ENCODE results near the gene ZNF775.
"Not testable (repeated sequence)": the region's sequence is repeated elsewhere in the genome, so short reads cannot be mapped to it uniquely, and the experiment has no call there.

ZNF775 gene

DNA sequence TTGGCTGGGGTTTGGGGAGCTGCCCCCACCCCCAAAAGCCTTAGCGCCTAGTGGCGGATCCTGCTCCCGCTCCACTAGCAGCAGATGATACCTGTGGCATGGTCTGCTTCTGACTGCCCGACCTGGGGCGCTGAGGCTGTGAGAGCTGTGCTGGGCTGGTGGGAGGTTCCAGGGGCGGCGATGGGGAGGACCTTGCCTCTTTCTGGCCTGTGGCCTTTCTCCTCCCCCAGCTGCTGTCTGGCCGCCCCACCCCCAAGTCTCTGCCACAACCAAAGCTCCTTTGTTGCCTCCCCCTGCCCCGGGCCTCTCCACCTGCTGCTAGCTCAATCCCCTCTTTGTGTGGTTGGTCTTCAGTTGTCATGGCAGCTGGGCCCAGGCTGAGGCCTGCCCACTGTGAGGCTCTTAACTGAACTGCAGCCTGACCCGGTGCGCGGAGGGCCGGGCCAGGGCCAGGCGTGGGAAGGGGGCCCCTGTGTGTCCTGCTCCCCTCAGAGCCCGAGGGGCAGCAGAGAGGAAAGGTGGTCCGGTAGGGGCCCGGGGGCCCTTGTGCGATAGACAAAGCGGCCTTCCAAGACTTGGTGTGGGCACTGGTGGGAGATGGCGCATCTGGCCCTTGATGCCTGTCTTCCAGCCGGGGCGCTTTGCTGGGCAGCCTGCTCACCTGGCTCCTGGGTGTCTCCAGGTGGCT, 4.7 kb downstream of the ZNF775 start:
- DNase-seq = no peak

DNA sequence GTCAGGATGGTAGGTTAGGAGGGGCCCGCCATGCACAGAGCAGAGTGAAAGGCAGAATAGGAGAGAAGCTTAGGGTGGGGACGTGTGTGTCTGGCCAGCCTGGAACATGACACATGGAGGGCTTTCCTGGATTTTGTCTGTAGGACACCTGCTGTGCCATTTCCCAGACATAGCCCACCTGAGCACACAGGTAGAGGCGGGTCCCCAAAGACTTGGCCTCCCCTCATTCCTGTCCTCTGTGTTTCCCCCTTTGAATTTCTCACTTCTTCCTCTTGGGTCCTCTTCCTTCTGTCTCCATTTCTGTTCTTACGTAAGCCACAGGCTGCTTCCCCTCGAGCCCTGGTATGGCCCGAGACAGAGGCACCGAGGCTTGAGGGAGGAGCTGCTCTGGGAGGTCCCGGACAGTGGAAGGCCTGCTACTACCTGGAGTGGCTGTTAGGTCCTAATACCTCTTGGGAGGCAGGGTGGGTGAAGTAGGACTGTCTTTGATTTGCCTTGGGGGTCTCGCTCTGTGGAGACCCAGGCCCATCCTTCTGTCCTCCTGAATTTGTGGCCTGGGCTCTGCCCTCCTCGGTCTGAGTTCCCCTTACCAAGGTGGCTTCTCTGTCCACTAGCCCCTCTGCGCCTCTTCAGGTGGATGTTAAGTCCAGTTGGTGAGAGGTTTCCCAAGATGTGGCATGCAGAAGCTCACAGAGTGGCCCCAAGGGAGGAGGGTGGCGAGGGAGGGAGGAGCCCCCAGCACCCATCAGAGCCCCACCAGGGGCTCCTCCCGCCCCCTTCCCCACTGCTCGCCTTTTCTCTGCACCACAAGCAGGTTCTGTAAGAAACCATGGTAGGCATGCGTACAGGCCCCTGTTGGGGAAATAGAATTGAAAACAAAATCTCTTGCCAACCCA, 5.5 kb downstream of the ZNF775 start:
- DNase-seq = no peak

DNA sequence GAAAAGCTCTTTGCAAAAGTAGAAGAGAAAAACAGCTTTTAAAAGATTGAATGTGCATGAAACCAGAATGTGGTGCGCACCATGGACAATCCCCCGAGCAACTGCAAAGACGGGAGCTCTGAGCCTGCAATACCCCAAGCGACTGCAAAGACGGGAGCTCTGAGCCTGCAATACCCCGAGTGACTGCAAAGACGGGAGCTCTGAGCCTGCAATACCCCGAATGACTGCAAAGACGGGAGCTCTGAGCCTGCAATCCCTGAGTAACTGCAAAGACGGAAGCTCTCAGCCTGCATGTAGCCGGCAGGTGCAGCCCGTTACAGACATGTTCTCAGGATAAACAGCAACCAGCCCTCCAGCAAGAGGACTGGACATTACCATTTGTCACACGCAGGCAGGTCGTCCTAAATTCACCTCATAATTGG, 6.2 kb downstream of the ZNF775 start:
- no peak for DNase-seq

DNA sequence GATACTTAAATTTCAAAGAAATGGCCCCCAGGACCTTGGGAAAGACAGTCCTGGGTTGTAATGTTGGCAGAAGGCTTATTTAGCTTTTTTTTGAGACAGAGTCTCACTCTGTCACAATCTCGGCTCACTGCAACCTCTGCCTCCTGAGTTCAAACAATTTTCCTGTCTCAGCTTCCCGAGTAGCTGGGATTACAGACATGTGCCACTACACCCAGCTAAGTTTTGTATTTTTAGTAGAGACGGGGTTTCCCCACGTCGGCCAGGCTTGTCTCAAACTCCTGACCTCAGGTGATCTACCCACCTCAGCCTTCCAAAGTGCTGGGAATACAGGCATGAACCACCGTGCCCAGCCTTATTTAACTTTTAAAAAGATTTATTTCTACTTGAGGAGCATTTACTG, 6.8 kb downstream of the ZNF775 start:
- not testable (repeated sequence) for DNase-seq

GRCh38 chr7:150388306-150388705, 9.2 kb downstream of the ZNF775 start:
- DNase-seq = no peak

GRCh38 chr7:150388709-150389531, 9.8 kb downstream of the ZNF775 start:
- DNase-seq = no peak

GRCh38 chr7:150389532-150389816, 10.3 kb downstream of the ZNF775 start:
- no peak for DNase-seq

- DNase-seq = no peak
These were observed 11.1 kb downstream of the ZNF775 start for GRCh38 chr7:150390205-150390604.

- no peak for DNase-seq
These were observed 14.2 kb downstream of the ZNF775 start for GRCh38 chr7:150393325-150393724.

DNA sequence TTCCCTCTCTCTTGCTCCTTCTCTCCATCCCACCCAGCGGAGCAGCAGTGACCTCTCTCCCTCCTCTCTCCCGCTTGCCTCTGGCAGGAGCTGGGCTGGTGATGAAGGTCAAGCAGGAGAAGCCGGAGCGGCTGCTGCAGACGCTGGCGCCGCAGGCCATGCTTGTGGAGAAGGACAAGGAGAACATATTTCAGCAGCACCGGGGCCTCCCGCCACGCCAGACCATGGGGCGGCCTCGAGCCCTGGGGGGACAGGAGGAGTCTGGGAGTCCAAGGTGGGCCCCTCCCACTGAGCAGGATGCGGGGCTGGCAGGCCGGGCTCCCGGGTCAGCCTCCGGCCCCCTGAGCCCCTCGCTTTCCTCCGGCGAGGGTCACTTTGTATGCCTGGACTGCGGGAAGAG, 17.3 kb downstream of the ZNF775 start:
- DNase-seq = no peak

GRCh38 chr7:150396851-150397260, 17.7 kb downstream of the ZNF775 start:
- no peak for DNase-seq

GRCh38 chr7:150397346-150398107, 18.4 kb downstream of the ZNF775 start:
- DNase-seq = no peak

- no peak for DNase-seq
These were observed 19.2 kb downstream of the ZNF775 start for GRCh38 chr7:150398108-150398964.

GRCh38 chr7:150398965-150399320, 19.8 kb downstream of the ZNF775 start:
- no peak for DNase-seq

DNA sequence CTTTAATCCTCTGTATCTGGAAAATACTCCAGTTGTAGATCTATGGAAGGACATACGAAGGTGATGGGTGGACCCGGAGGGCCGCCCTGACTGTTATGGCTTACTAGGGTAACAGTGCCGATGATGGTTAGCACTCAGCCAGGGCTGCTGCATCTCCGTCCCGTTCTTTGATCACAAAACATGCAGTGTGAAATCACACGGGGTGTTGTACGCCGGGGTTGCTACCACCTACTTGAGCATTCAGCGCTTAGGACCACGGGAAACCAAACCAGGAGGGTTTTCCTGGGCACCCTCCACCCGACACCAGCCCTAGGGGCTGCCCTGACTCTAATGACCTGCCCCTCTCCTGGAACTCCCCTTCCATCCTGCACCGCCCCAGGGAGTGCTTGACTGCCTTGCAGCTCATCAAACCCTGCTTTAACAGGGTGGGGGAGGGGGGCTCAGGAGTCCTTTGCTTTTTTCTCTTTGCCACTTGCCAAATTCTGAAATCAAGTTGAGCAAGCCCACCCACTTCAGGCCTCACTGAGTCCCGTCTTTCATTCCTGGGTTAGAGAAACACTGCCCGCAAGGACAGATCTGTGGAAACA, 20.4 kb downstream of the ZNF775 start:
- DNase-seq = no peak

DNA sequence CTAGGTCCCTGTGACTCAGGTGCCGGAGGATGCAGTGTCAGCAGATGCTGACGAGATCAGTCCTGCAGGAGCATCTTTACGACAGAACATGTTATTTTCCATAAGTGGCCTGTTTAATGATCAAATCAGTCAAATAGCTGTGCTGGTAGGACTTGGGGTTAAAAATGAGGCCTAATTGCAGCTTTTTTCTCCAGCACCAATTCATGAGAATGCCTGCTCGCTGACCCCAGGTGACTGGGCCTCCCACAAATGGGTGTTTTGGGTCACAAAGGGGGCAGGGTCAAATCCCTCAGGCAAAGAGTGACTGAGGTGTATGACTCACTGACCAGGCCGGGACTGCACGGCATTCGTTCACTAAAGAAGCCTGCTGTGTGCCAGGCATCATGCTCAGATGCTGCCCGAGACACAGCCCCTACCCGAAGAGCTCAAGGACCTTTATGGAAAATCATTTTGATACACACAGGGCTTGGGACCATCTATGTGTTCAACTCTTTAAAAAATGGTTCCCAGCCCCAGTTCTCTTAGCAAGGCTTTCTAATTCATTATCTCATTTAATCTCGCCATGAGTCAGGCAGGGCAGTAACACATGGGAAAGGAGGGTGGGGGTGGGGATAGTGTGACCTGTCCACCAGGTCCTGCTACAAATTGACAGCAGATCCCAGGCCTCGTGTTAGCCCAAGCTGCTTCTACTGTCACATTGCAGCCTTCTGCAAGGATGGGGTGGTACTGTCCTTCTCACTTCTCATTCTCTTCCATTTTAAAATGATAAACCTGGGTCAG, 21.1 kb downstream of the ZNF775 start:
- DNase-seq = no peak

DNA sequence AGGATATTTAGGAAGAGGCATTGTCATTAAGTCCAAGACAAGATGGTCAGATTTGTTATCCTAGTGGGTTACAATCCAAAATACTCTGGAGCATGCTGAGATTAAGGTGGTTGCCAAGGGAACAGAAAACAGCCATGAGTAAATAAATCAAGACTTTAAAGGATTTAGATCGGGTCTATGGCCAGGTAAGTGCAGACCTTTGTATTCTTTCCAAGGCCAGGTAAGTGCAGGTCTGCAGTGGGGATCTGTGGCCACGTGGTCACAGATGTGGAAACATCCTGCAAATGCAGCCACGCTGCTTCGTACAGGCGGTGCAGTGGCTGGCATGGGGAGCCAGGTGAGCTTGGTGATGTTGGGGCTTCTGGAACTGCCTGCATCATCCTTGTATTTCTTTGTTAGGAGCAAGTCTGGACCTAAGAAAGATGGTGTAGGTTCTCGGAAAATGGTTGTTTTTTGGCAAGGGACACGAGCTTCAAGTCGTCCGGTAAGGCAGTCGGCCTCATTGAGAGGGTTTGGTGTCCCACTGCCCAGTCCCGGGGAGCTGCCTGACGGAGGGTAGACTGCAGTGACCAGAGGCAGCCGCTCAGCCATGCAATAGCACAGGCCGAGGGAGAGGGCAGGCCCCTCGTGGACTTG, 21.8 kb downstream of the ZNF775 start:
- DNase-seq = no peak

DNA sequence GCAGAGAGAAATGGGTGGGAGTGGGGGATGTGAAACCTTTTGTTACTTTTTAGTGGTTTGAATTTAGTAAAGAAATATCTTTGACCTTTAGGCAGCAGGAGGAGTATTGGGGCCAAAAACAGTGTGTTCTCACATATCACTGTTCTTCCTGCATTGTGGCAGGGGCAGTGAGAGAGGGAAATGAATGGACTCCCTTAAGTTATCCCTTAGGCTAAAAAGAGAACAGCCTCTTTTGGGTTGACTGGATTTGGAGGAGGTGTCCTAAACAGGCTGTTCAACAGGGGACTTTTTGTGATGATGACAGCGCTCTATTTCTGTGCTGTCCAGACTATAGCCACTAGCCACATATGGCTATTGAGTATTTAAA, 22.3 kb downstream of the ZNF775 start:
- no peak for DNase-seq

GRCh38 chr7:150401861-150402631, 22.9 kb downstream of the ZNF775 start:
- DNase-seq = no peak

All from CD4-positive, alpha-beta T cell treated with Interleukin-21 for 1 hour (primary cell).